Suprapubic skin (tissue), 4 donors: ENCODE data around the gene USP53. TPM values are rescaled to one million over a fixed set of nuclear protein-coding genes. Genes with fewer than 3 reads are reported as not detected.
"Not testable (repeated sequence)": the region's sequence is repeated elsewhere in the genome, so short reads cannot be mapped to it uniquely, and the experiment has no call there.

ENCODE experiments used
- DNase-seq, 2 donors: peaks; one replicate each; pipeline ENCODE4 v3.0.0-alpha.2; 2019; ENCODE audit warnings: low spot score in 2 of 2
- H3K27ac ChIP-seq: fragments of 200-600 bp; sonication (generic); one replicate; pipeline ENCODE4 v1.5.1; 2019
- H3K27me3 ChIP-seq: fragments of 200-600 bp; sonication (generic); one replicate; pipeline ENCODE4 v1.5.1; 2019
- H3K36me3 ChIP-seq: fragments of 200-600 bp; sonication (generic); one replicate; pipeline ENCODE4 v1.5.1; 2019
- H3K4me1 ChIP-seq: fragments of 200-600 bp; sonication (generic); one replicate; pipeline ENCODE4 v1.5.1; 2019
- H3K4me3 ChIP-seq: fragments of 200-600 bp; sonication (generic); one replicate; pipeline ENCODE4 v1.5.1; 2019; ENCODE audit warnings: mild to moderate bottlenecking
- H3K9me3 ChIP-seq: fragments of 200-600 bp; sonication (generic); one replicate; pipeline ENCODE4 v1.5.1; 2019
- CTCF ChIP-seq, 2 donors: fragments of 200-600 bp in 1 of 2; fragments of 450-650 bp in 1 of 2; sonication (generic) in 1 of 2; IDR thresholded peaks; one replicate each; pipeline ENCODE4 v1.5.1; 2016 to 2019; ENCODE audit warnings: antibody characterized with exemption in 2 of 2, mild to moderate bottlenecking in 1 of 2, moderate library complexity in 1 of 2
- EP300 ChIP-seq: sonication (generic); formaldehyde crosslinking; IDR thresholded peaks from one replicate; pipeline ENCODE4 v1.6.1; 2017; ENCODE audit warnings: antibody characterized with exemption
- POLR2A ChIP-seq, 2 donors: fragments of 450-650 bp; IDR thresholded peaks; one replicate each; pipeline ENCODE4 v1.6.1; 2017; ENCODE audit warnings: antibody characterized with exemption in 2 of 2, mild to moderate bottlenecking in 2 of 2, moderate library complexity in 2 of 2
- POLR2AphosphoS5 ChIP-seq, 3 donors: sonication (generic); formaldehyde crosslinking; IDR thresholded peaks; one replicate each; pipeline ENCODE4 v1.6.1; 2017; ENCODE audit warnings: antibody characterized with exemption in 3 of 3
- WGBS: methylation state at CpG from one replicate; pipeline ENCODE4 v1.1.5; 2018; 5-methylcytosine and 5-hydroxymethylcytosine counted together
- total RNA-seq, 4 donors: library from RNA; depleted of rRNA; stranded (reverse); fragments of >200 nt; gene quantifications; one replicate each; pipeline ENCODE4 v1.1.0, GENCODE V29; 2016

The USP53 gene
- total RNA-seq, 4 donors from 2014 or later: 21.1 to 57.3 (median 37.8) TPM

GRCh38 chr4:119244832-119245231 is 32.3 kb downstream of the USP53 start:
- no peak for TF ChIP-seq POLR2AphosphoS5 (IDR thresholded peaks at IDR 0.05)
- no peak for TF ChIP-seq EP300
- TF ChIP-seq CTCF (IDR thresholded peaks at IDR 0.05): no peak
- no peak for TF ChIP-seq POLR2A (IDR thresholded peaks at IDR 0.05)
- H3K36me3 ChIP-seq: peaks cover 34% of the 10 kb centered on the region
- DNase-seq: no peak
- H3K4me3 ChIP-seq: no peak overlapping the region
- H3K27me3 ChIP-seq: no peaks in the 10 kb centered on the region
- H3K27ac ChIP-seq: no peak overlapping the region
- no peaks in the 10 kb centered on the region for H3K9me3 ChIP-seq
- H3K4me1 ChIP-seq: peaks cover 10% of the 10 kb centered on the region

- Histone ChIP-seq H3K4me1 (peaks cover 10% of the 10 kb centered on the region), H3K4me3 (no peak overlapping the region), H3K9me3 (no peaks in the 10 kb centered on the region), H3K36me3 (peaks cover 43% of the 10 kb centered on the region), H3K27ac (no peak overlapping the region), H3K27me3 (no peaks in the 10 kb centered on the region)
- WGBS: 76% methylated on average over 5 of the region's 5 CpGs
- TF ChIP-seq POLR2AphosphoS5 (IDR thresholded peaks at IDR 0.05) (no peak), CTCF (IDR thresholded peaks at IDR 0.05) (no peak), EP300 (no peak), POLR2A (IDR thresholded peaks at IDR 0.05) (no peak)
- no peak for DNase-seq
Observed at GRCh38 chr4:119246177-119246733, 33.7 kb downstream of the USP53 start.

GRCh38 chr4:119251037-119251436 is 38.5 kb downstream of the USP53 start:
- not testable (repeated sequence) for H3K4me1 ChIP-seq, H3K27ac ChIP-seq, H3K4me3 ChIP-seq, H3K9me3 ChIP-seq, H3K27me3 ChIP-seq, DNase-seq
- WGBS: 98% methylated on average over 2 of the region's 2 CpGs
- peaks cover 81% of the 10 kb centered on the region for H3K36me3 ChIP-seq

- H3K27ac ChIP-seq: not testable (repeated sequence)
- peaks cover 87% of the 10 kb centered on the region for H3K36me3 ChIP-seq
- WGBS: 90% methylated on average over 8 of the region's 10 CpGs
Observed at GRCh38 chr4:119255223-119255622, 42.7 kb downstream of the USP53 start.

GRCh38 chr4:119260528-119260927 is 48.0 kb downstream of the USP53 start:
- 78% methylated on average over 6 of the region's 6 CpGs for WGBS
- no peak for TF ChIP-seq CTCF (IDR thresholded peaks at IDR 0.05)
- TF ChIP-seq POLR2A (IDR thresholded peaks at IDR 0.05): no peak
- no peak for TF ChIP-seq EP300
- no peak for TF ChIP-seq POLR2AphosphoS5 (IDR thresholded peaks at IDR 0.05)

More at GRCh38 chr4:119255223-119255622, 42.7 kb downstream of the USP53 start:
- DNase-seq, H3K4me3 ChIP-seq, H3K9me3 ChIP-seq, H3K27me3 ChIP-seq, H3K4me1 ChIP-seq: not testable (repeated sequence)

GRCh38 chr4:119261986-119262385 is 49.5 kb downstream of the USP53 start:
- no peak for TF ChIP-seq CTCF (IDR thresholded peaks at IDR 0.05)
- no peak for TF ChIP-seq EP300
- no peak for DNase-seq
- no peaks in the 10 kb centered on the region for H3K4me1 ChIP-seq
- 92% methylated on average over 1 of the region's 1 CpG for WGBS
- no peaks in the 10 kb centered on the region for H3K9me3 ChIP-seq
- no peak overlapping the region for H3K27ac ChIP-seq
- H3K36me3 ChIP-seq: peaks cover 62% of the 10 kb centered on the region
- H3K27me3 ChIP-seq: no peaks in the 10 kb centered on the region
- no peak overlapping the region for H3K4me3 ChIP-seq

More at GRCh38 chr4:119260528-119260927, 48.0 kb downstream of the USP53 start:
- Histone ChIP-seq H3K27ac (no peak overlapping the region), H3K9me3 (no peaks in the 10 kb centered on the region), H3K27me3 (no peaks in the 10 kb centered on the region), H3K36me3 (peaks cover 71% of the 10 kb centered on the region), H3K4me3 (no peak overlapping the region), H3K4me1 (no peaks in the 10 kb centered on the region)
- DNase-seq: no peak
